ENCODE data around the gene FOXC1.

The FOXC1 gene

GRCh38 chr6:1612974-1613306 is 3.2 kb downstream of the FOXC1 start:
- DNase-seq = peak; percentile 88

GRCh38 chr6:1613346-1613687 is 3.6 kb downstream of the FOXC1 start:
- no peak for DNase-seq

GRCh38 chr6:1613688-1614447 is 4.2 kb downstream of the FOXC1 start:
- DNase-seq = peak; percentile 59

GRCh38 chr6:1614448-1615150 is 4.9 kb downstream of the FOXC1 start:
- DNase-seq = no peak

- no peak for DNase-seq
These were observed 5.6 kb downstream of the FOXC1 start for GRCh38 chr6:1615151-1615852.

- DNase-seq = no peak
These were observed 6.2 kb downstream of the FOXC1 start for GRCh38 chr6:1615853-1616420.

GRCh38 chr6:1616701-1617463 is 7.2 kb downstream of the FOXC1 start:
- DNase-seq = no peak

GRCh38 chr6:1617466-1618310 is 8.0 kb downstream of the FOXC1 start:
- DNase-seq = no peak

GRCh38 chr6:1618311-1619097 is 8.8 kb downstream of the FOXC1 start:
- DNase-seq = no peak

- no peak for DNase-seq
These were observed 9.5 kb downstream of the FOXC1 start for GRCh38 chr6:1619098-1619672.

- no peak for DNase-seq
These were observed 10.2 kb downstream of the FOXC1 start for GRCh38 chr6:1619673-1620503.

GRCh38 chr6:1620504-1621069 is 10.9 kb downstream of the FOXC1 start:
- no peak for DNase-seq

GRCh38 chr6:1621070-1621701 is 11.5 kb downstream of the FOXC1 start:
- no peak for DNase-seq

GRCh38 chr6:1622220-1622850 is 12.6 kb downstream of the FOXC1 start:
- no peak for DNase-seq

GRCh38 chr6:1622851-1623768 is 13.4 kb downstream of the FOXC1 start:
- DNase-seq = no peak

- DNase-seq = no peak
These were observed 14.0 kb downstream of the FOXC1 start for GRCh38 chr6:1623769-1624057.

GRCh38 chr6:1624058-1624850 is 14.5 kb downstream of the FOXC1 start:
- no peak for DNase-seq
